ENCODE measurements around the gene RHO.

GRCh38 chr3:129577366-129577765, 48.9 kb downstream of the RHO start:
- TF ChIP-seq, protein P1, sequence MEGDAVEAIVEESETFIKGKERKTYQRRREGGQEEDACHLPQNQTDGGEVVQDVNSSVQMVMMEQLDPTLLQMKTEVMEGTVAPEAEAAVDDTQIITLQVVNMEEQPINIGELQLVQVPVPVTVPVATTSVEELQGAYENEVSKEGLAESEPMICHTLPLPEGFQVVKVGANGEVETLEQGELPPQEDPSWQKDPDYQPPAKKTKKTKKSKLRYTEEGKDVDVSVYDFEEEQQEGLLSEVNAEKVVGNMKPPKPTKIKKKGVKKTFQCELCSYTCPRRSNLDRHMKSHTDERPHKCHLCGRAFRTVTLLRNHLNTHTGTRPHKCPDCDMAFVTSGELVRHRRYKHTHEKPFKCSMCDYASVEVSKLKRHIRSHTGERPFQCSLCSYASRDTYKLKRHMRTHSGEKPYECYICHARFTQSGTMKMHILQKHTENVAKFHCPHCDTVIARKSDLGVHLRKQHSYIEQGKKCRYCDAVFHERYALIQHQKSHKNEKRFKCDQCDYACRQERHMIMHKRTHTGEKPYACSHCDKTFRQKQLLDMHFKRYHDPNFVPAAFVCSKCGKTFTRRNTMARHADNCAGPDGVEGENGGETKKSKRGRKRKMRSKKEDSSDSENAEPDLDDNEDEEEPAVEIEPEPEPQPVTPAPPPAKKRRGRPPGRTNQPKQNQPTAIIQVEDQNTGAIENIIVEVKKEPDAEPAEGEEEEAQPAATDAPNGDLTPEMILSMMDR (IDR thresholded peaks at IDR 0.05; ENCODE audit: poor library complexity): no peak
- TF ChIP-seq EZH2phosphoT487 (IDR thresholded peaks at IDR 0.05; ENCODE audit: low read depth, severe bottlenecking, unreplicated experiment): no peak
